H1 (cell line): Measurements from ENCODE around the gene DDX42. TPM values are rescaled to one million over a fixed set of nuclear protein-coding genes. Genes with fewer than 3 reads are reported as not detected.

Experiments
- CTCF ChIA-PET: fragments of 300-600 bp; sonication (Branson Sonifier 250); formaldehyde crosslinking; loops from one replicate; lab custom pipeline; 2021; ENCODE audit not compliant: partially characterized antibody; lab: Charles Lee
- POLR2A ChIA-PET: fragments of 300-600 bp; sonication (Branson Sonifier 250); formaldehyde crosslinking; loops from one replicate; lab custom pipeline; 2021; ENCODE audit warnings: inconsistent platforms; ENCODE audit not compliant: partially characterized antibody; lab: Charles Lee
- DNase-seq, 2 experiments: peaks; one replicate each; pipeline versions ENCODE4 v3.0.0 to v3.0.0-alpha.2; 2010 to 2022; ENCODE audit warnings: low spot score in 2 of 2, low read depth in 1 of 2, mixed read lengths in 1 of 2
- FAIRE-seq: peaks from 2 replicates; lab custom pipeline; 2011; peaks lifted over from hg19 to GRCh38; lab: Jason Lieb, UNC
- H2AFZ ChIP-seq: 2 replicates; pipeline ENCODE4 v1.8.1; 2012; ENCODE audit warnings: low read length, inconsistent platforms
- H2AK5ac ChIP-seq: 2 replicates; pipeline ENCODE4 v1.6.1; 2013; ENCODE audit warnings: low read depth, low read length
- H2BK120ac ChIP-seq: replicated peaks from 2 replicates; pipeline ENCODE3; 2013; ENCODE audit warnings: low read depth, low read length, inconsistent platforms
- H2BK12ac ChIP-seq: 2 replicates; pipeline ENCODE4 v1.6.1; 2013; ENCODE audit warnings: low read depth, low read length
- H2BK15ac ChIP-seq: 2 replicates; pipeline ENCODE4 v1.6.1; 2013; ENCODE audit warnings: low read length
- H2BK20ac ChIP-seq: 2 replicates; pipeline ENCODE4 v1.6.1; 2013; ENCODE audit warnings: low read length
- H2BK5ac ChIP-seq: 2 replicates; pipeline ENCODE4 v1.6.1; 2013; ENCODE audit warnings: low read depth, low read length
- H3K14ac ChIP-seq: 2 replicates; pipeline ENCODE4 v1.6.1; 2013; ENCODE audit warnings: inconsistent platforms; ENCODE audit not compliant: insufficient read length
- H3K18ac ChIP-seq: 2 replicates; pipeline ENCODE4 v1.6.1; 2013; ENCODE audit warnings: low read length; ENCODE audit errors: extremely low read depth
- H3K23ac ChIP-seq: 2 replicates; pipeline ENCODE4 v1.6.1; 2013; ENCODE audit warnings: inconsistent platforms; ENCODE audit not compliant: insufficient read length
- H3K23me2 ChIP-seq: 2 replicates; pipeline ENCODE4 v1.6.1; 2013; ENCODE audit warnings: low read depth, low read length
- H3K27ac ChIP-seq: 2 replicates; pipeline ENCODE4 v1.6.1; 2011; ENCODE audit warnings: low read depth, low read length, inconsistent platforms
- H3K27me3 ChIP-seq, 4 experiments: replicated peaks in 1 of 4; 1 replicate in 1 of 4; 2 replicates in 3 of 4; pipeline versions ENCODE4 v1.6.1 to v1.8.1; 2011 to 2013; ENCODE audit warnings: low read length in 3 of 4, mild to moderate bottlenecking in 3 of 4, inconsistent platforms in 2 of 4, mixed read lengths in 2 of 4, moderate library complexity in 1 of 4; ENCODE audit not compliant: control insufficient read depth in 3 of 4, insufficient read depth in 3 of 4; ENCODE audit errors: extremely low read depth in 1 of 4
- H3K36me3 ChIP-seq, 4 experiments: 2 replicates each; pipeline versions ENCODE4 v1.6.1 to v1.8.1; 2011 to 2013; ENCODE audit warnings: mild to moderate bottlenecking in 4 of 4, low read length in 3 of 4, moderate library complexity in 2 of 4, control low read depth in 1 of 4, inconsistent platforms in 1 of 4; ENCODE audit not compliant: insufficient read depth in 4 of 4, control insufficient read depth in 2 of 4
- H3K4ac ChIP-seq: replicated peaks from 2 replicates; pipeline ENCODE3; 2013; ENCODE audit warnings: low read length, low read depth, mixed read lengths, inconsistent platforms; ENCODE audit not compliant: insufficient read length
- H3K4me1 ChIP-seq, 4 experiments: replicated peaks in 1 of 4; 1 replicate in 1 of 4; 2 replicates in 3 of 4; pipeline versions ENCODE4 v1.6.1 to v1.8.1; 2011 to 2013; ENCODE audit warnings: low read length in 3 of 4, inconsistent platforms in 2 of 4, mixed read lengths in 1 of 4; ENCODE audit not compliant: insufficient read depth in 4 of 4, control insufficient read depth in 3 of 4
- H3K4me2 ChIP-seq, 2 experiments: 2 replicates each; pipeline versions ENCODE4 v1.6.1 to v1.8.1; 2011 to 2013; ENCODE audit warnings: low read depth in 2 of 2, low read length in 2 of 2, control low read depth in 1 of 2, inconsistent platforms in 1 of 2, mild to moderate bottlenecking in 1 of 2; ENCODE audit not compliant: insufficient read depth in 1 of 2
- H3K4me3 ChIP-seq, 4 experiments: fragments of 200-600, 300-600 bp in 1 of 4; sonication (generic), shearing (Covaris generic), sonication (Bioruptor Twin) in 1 of 4; 2 replicates each; pipeline versions ENCODE4 v1.5.1 to v1.8.1; 2011 to 2016; ENCODE audit warnings: low read length in 4 of 4, low read depth in 3 of 4, control low read depth in 2 of 4, inconsistent platforms in 2 of 4, mild to moderate bottlenecking in 2 of 4, mixed read lengths in 1 of 4, moderate library complexity in 1 of 4; ENCODE audit not compliant: insufficient read depth in 2 of 4; ENCODE audit errors: extremely low read depth in 1 of 4
- H3K56ac ChIP-seq: replicated peaks from 2 replicates; pipeline ENCODE3; 2013; ENCODE audit warnings: low read depth, mild to moderate bottlenecking, mixed read lengths, low read length, inconsistent platforms; ENCODE audit not compliant: insufficient read length
- H3K79me1 ChIP-seq: 2 replicates; pipeline ENCODE4 v1.6.1; 2013; ENCODE audit warnings: low read depth, low read length, control low read depth
- H3K79me2 ChIP-seq, 2 experiments: 2 replicates each; pipeline versions ENCODE4 v1.6.1 to v1.8.1; 2012 to 2013; ENCODE audit warnings: low read length in 2 of 2, mild to moderate bottlenecking in 2 of 2, inconsistent platforms in 1 of 2; ENCODE audit not compliant: insufficient read depth in 2 of 2, control insufficient read depth in 1 of 2
- H3K9ac ChIP-seq, 4 experiments: replicated peaks in 1 of 4; 1 replicate in 1 of 4; 2 replicates in 3 of 4; pipeline versions ENCODE4 v1.6.1 to v1.8.1; 2011 to 2013; ENCODE audit warnings: low read depth in 3 of 4, low read length in 3 of 4, control low read depth in 2 of 4, mild to moderate bottlenecking in 2 of 4, moderate library complexity in 2 of 4, inconsistent platforms in 1 of 4; ENCODE audit errors: extremely low read depth in 1 of 4
- H3K9me3 ChIP-seq, 2 experiments: 2 replicates each; pipeline versions ENCODE4 v1.6.1 to v1.8.1; 2012 to 2013; ENCODE audit warnings: mild to moderate bottlenecking in 2 of 2, moderate library complexity in 2 of 2, control low read depth in 1 of 2, inconsistent platforms in 1 of 2, low read depth in 1 of 2, low read length in 1 of 2, mixed read lengths in 1 of 2; ENCODE audit not compliant: insufficient read depth in 2 of 2
- H4K20me1 ChIP-seq, 2 experiments: replicated peaks in 1 of 2; 2 replicates each; pipeline versions ENCODE3 to v1.8.1; 2011 to 2013; ENCODE audit warnings: inconsistent platforms in 2 of 2, low read length in 2 of 2, mild to moderate bottlenecking in 1 of 2; ENCODE audit not compliant: insufficient read depth in 2 of 2, control insufficient read depth in 1 of 2
- H4K5ac ChIP-seq: 2 replicates; pipeline ENCODE4 v1.6.1; 2013; ENCODE audit warnings: low read length, low read depth, mixed read lengths, inconsistent platforms; ENCODE audit not compliant: insufficient read length
- H4K8ac ChIP-seq: 2 replicates; pipeline ENCODE4 v1.8.0; 2013; ENCODE audit warnings: mild to moderate bottlenecking, moderate library complexity, low read length, inconsistent platforms; ENCODE audit not compliant: insufficient read depth; ENCODE audit errors: extremely low read depth
- H4K91ac ChIP-seq: replicated peaks from 2 replicates; pipeline ENCODE3; 2013; ENCODE audit warnings: low read length, mixed read lengths, inconsistent platforms; ENCODE audit not compliant: insufficient read length
- BACH1 ChIP-seq: IDR thresholded peaks from 2 replicates; pipeline ENCODE4 v1.6.1; 2012; ENCODE audit warnings: low read length, improper control_type of control experiment
- BCL11A ChIP-seq, 2 experiments: IDR thresholded peaks; one replicate each; pipeline ENCODE4 v1.6.1; 2011; ENCODE audit warnings: low read depth in 2 of 2, low read length in 2 of 2, mild to moderate bottlenecking in 2 of 2
- CHD1 ChIP-seq: IDR thresholded peaks from 2 replicates; pipeline ENCODE4 v1.6.1; 2012; ENCODE audit warnings: low read depth, low read length, improper control_type of control experiment
- GTF2F1 ChIP-seq: IDR thresholded peaks from 2 replicates; pipeline ENCODE4 v1.6.1; 2012; ENCODE audit warnings: low read depth, low read length, improper control_type of control experiment, borderline replicate concordance
- KDM5A ChIP-seq: fragments of 200-600 bp; IDR thresholded peaks from 2 replicates; pipeline ENCODE4 v1.7.1; 2012; ENCODE audit warnings: mild to moderate bottlenecking, low read length, inconsistent platforms, mixed read lengths
- POU5F1 ChIP-seq: IDR thresholded peaks from 2 replicates; pipeline ENCODE4 v1.6.1; 2011; ENCODE audit warnings: low read depth, mild to moderate bottlenecking, low read length, moderate library complexity
- RBBP5 ChIP-seq: IDR thresholded peaks from 2 replicates; pipeline ENCODE4 v1.7.1; 2012; ENCODE audit warnings: low read depth, mild to moderate bottlenecking, inconsistent platforms, low read length, moderate library complexity, borderline replicate concordance
- SAP30 ChIP-seq: fragments of 300-600 bp; sonication (generic); IDR thresholded peaks from 2 replicates; pipeline ENCODE4 v1.7.1; 2012; ENCODE audit warnings: low read length, moderate library complexity, mild to moderate bottlenecking, inconsistent platforms; ENCODE audit not compliant: insufficient read depth, insufficient replicate concordance
- SIN3A ChIP-seq, 2 experiments: IDR thresholded peaks in 1 of 2; conservative IDR thresholded peaks in 1 of 2; 2 replicates each; pipeline ENCODE4 v1.6.1; 2011 to 2012; ENCODE audit warnings: low read length in 2 of 2, improper control_type of control experiment in 1 of 2, low read depth in 1 of 2, mild to moderate bottlenecking in 1 of 2
- SP4 ChIP-seq: IDR thresholded peaks from 2 replicates; pipeline ENCODE4 v1.6.1; 2012; ENCODE audit warnings: low read length, inconsistent platforms
- SUZ12 ChIP-seq: fragments of 200-600 bp; sonication (generic); IDR thresholded peaks from 2 replicates; pipeline ENCODE4 v1.6.1; 2012; ENCODE audit warnings: mild to moderate bottlenecking, inconsistent platforms, low read length, moderate library complexity, mixed read lengths
- TCF12 ChIP-seq: IDR thresholded peaks from 2 replicates; pipeline ENCODE4 v1.6.1; 2011; ENCODE audit warnings: low read depth, mild to moderate bottlenecking, low read length
- USF2 ChIP-seq: IDR thresholded peaks from 2 replicates; pipeline ENCODE4 v1.6.1; 2011; ENCODE audit warnings: low read length, improper control_type of control experiment
- ZNF274 ChIP-seq: IDR thresholded peaks from 2 replicates; pipeline ENCODE4 v1.7.0; 2012; ENCODE audit warnings: low read length, borderline replicate concordance; ENCODE audit errors: extremely low read depth
- whole genome bisulfite sequencing, 2 experiments: shearing (Covaris generic) in 1 of 2; methylation state at CpG; one replicate each; pipeline versions ENCODE4 v1.1.6 to v1.1.7; 2013 to 2015; ENCODE audit warnings: low lambda C conversion rate in 2 of 2, mixed read lengths in 2 of 2, inconsistent platforms in 1 of 2, low coverage in 1 of 2, missing lambda C conversion rate in 1 of 2; ENCODE audit not compliant: insufficient replicate concordance in 2 of 2, insufficient coverage in 1 of 2, insufficient read length in 1 of 2; ENCODE audit errors: extremely low coverage in 1 of 2, missing lambda C conversion rate in 1 of 2; 5-methylcytosine and 5-hydroxymethylcytosine counted together
- polyA plus RNA-seq, 7 experiments: library from polyadenylated mRNA; depleted of rRNA in 3 of 7; stranded (reverse) in 5 of 7; unstranded in 2 of 7; fragments of >200 nt in 5 of 7; fragments of 200-250 nt in 2 of 7; gene quantifications; 1 replicate in 5 of 7; 2 replicates in 1 of 7; 4 replicates in 1 of 7; pipeline versions ENCODE4 v1.2.1 to v1.2.3, GENCODE V29; 2011 to 2013; ENCODE audit warnings: missing spikeins in 2 of 7, mixed read lengths in 2 of 7
- total RNA-seq: library from RNA; stranded (reverse); fragmentation: NEBNext Ultra II Directional; extraction: Animal tissue kit (Norgen Biotek cat#: 25700); gene quantifications from 2 replicates; pipeline ENCODE4 v1.2.1, GENCODE V29; 2021

The DDX42 gene
- total and polyA plus RNA-seq, 2 of the 8 experiments (the other 6 are each of a cell fraction or from before 2014, with no cell fraction given), result 40.6 to 114 TPM

- Histone ChIP-seq H3K4ac (no peak overlapping the region), H2AK5ac (no peak overlapping the region), H3K9ac (no peak overlapping the region), H2BK20ac (no peak overlapping the region), H3K79me2 (no peaks in the 10 kb centered on the region), H3K9me3 (no peaks in the 10 kb centered on the region), H4K20me1 (no peaks in the 10 kb centered on the region), H3K23me2 (no peaks in the 10 kb centered on the region), H2AFZ (no peak overlapping the region), H2BK15ac (no peak overlapping the region), H2BK5ac (no peak overlapping the region), H3K18ac (no peak overlapping the region), H4K91ac (no peak overlapping the region), H3K4me2 (no peak overlapping the region), H3K14ac (no peak overlapping the region), H3K23ac (no peak overlapping the region), H3K4me3 (no peak overlapping the region), H3K27ac (no peak overlapping the region), H3K36me3 (no peaks in the 10 kb centered on the region), H3K27me3 (peaks cover 0 to 2% (median under 1%) of the 10 kb centered on the region in 4 experiments; a peak in 2 of 7 replicates), H4K8ac (no peak overlapping the region), H2BK120ac (no peak overlapping the region), H3K56ac (no peak overlapping the region), H2BK12ac (no peak overlapping the region), H3K79me1 (no peaks in the 10 kb centered on the region), H4K5ac (no peak overlapping the region), H3K4me1 (no peaks in the 10 kb centered on the region)
- ChIA-PET CTCF (interaction anchor here (0.7 to 8.9 kb wide), 6 partner anchors 9 to 27 kb away, joined by 3 to 77 read pairs (median 5); partner anchors contain the start of gene GH2), POLR2A (no interaction called here)
- no peak for TF ChIP-seq BCL11A (IDR thresholded peaks at IDR 0.05; ENCODE audit: low read depth in 2 of 2, low read length in 2 of 2)
- TF ChIP-seq ZNF274, result no peak
- no peak for TF ChIP-seq SAP30
- TF ChIP-seq KDM5A, result no peak
- TF ChIP-seq SP4, result no peak
- TF ChIP-seq BACH1, result no peak
- TF ChIP-seq USF2, result no peak
- TF ChIP-seq RBBP5, result no peak
- TF ChIP-seq TCF12, result no peak
- TF ChIP-seq SIN3A (conservative IDR thresholded peaks at IDR 0.05 in 1 of 2, IDR thresholded peaks at IDR 0.05 in 1 of 2; ENCODE audit: low read depth in 1 of 2, low read length in 2 of 2), result no peak
- no peak for TF ChIP-seq CHD1
- no peak for TF ChIP-seq GTF2F1
- no peak for TF ChIP-seq SUZ12
- TF ChIP-seq POU5F1, result no peak
- DNase-seq (no peak), FAIRE-seq (no peak)
- WGBS, 2 experiments, result 86% methylated on average over 8 of the region's 8 CpGs; no CpG with 5 or more reads in 1 of the 2 experiments
Measured at GRCh38 chr17:63855185-63855584, 81.2 kb downstream of the DDX42 start.
